Endothelial cell (in vitro differentiated cells): Measurements from ENCODE around the gene INPP4A. TPM values are rescaled to one million over a fixed set of nuclear protein-coding genes. Genes with fewer than 3 reads are reported as not detected.

Experiments used
- DNase-seq: peaks from one replicate; pipeline ENCODE4 v3.0.0; 2021; ENCODE audit warnings: low spot score
- H3K27ac Mint-ChIP-seq: one replicate; pipeline ENCODE4 v1.8.0; 2021; ENCODE audit warnings: mixed read lengths, inconsistent platforms; ENCODE audit not compliant: unreplicated experiment
- H3K27me3 Mint-ChIP-seq: one replicate; pipeline ENCODE4 v1.8.0; 2021; ENCODE audit warnings: mild to moderate bottlenecking, moderate library complexity, mixed read lengths, inconsistent platforms; ENCODE audit not compliant: unreplicated experiment
- H3K36me3 Mint-ChIP-seq: one replicate; pipeline ENCODE4 v1.8.0; 2021; ENCODE audit warnings: mild to moderate bottlenecking, low read depth, mixed read lengths, inconsistent platforms; ENCODE audit not compliant: unreplicated experiment
- H3K4me1 Mint-ChIP-seq: one replicate; pipeline ENCODE4 v1.8.0; 2021; ENCODE audit warnings: mild to moderate bottlenecking, mixed read lengths, inconsistent platforms; ENCODE audit not compliant: unreplicated experiment
- H3K4me3 Mint-ChIP-seq: one replicate; pipeline ENCODE4 v1.8.0; 2021; ENCODE audit warnings: mild to moderate bottlenecking, mixed read lengths, inconsistent platforms; ENCODE audit not compliant: unreplicated experiment
- H3K9me3 Mint-ChIP-seq: one replicate; pipeline ENCODE4 v1.8.0; 2021; ENCODE audit warnings: mixed read lengths, inconsistent platforms; ENCODE audit not compliant: unreplicated experiment
- CTCF ChIP-seq: fragments of 200-600 bp; sonication (generic); IDR thresholded peaks from one replicate; pipeline ENCODE4 v1.5.0; 2021; ENCODE audit warnings: antibody characterized with exemption; ENCODE audit not compliant: unreplicated experiment
- total RNA-seq: library from RNA; stranded (reverse); fragmentation: NEBNext Ultra II Directional; extraction: Animal tissue kit (Norgen Biotek cat#: 25700); gene quantifications from one replicate; pipeline ENCODE4 v1.2.1, GENCODE V29; 2021; ENCODE audit not compliant: unreplicated experiment

The INPP4A gene
- total RNA-seq, 1 donor from 2014 or later, result 26.8 TPM

- Mint-ChIP-seq H3K9me3 (no peaks in the 10 kb centered on the region), H3K27ac (no peak overlapping the region), H3K4me1 (peaks cover 21% of the 10 kb centered on the region), H3K27me3 (peaks cover 2% of the 10 kb centered on the region), H3K36me3 (peaks cover 9% of the 10 kb centered on the region), H3K4me3 (no peak overlapping the region)
- DNase-seq, result no peak
- no peak for TF ChIP-seq CTCF
Measured at GRCh38 chr2:98605076-98605475, 160.4 kb downstream of the INPP4A start.

- Mint-ChIP-seq H3K27me3 (peaks cover 2% of the 10 kb centered on the region), H3K36me3 (peaks cover 9% of the 10 kb centered on the region), H3K27ac (no peak overlapping the region), H3K4me1 (peaks cover 33% of the 10 kb centered on the region), H3K4me3 (no peak overlapping the region), H3K9me3 (no peaks in the 10 kb centered on the region)
- no peak for DNase-seq
- TF ChIP-seq CTCF, result no peak
Measured at GRCh38 chr2:98606431-98606830, 161.8 kb downstream of the INPP4A start.

GRCh38 chr2:98607104-98607503 is 162.4 kb downstream of the INPP4A start:
- no peak for DNase-seq
- Mint-ChIP-seq H3K9me3 (no peaks in the 10 kb centered on the region), H3K27me3 (peaks cover 2% of the 10 kb centered on the region), H3K27ac (peak overlapping the region; percentile 88), H3K4me1 (peaks cover 35% of the 10 kb centered on the region), H3K36me3 (peaks cover 9% of the 10 kb centered on the region), H3K4me3 (peak overlapping the region; percentile 94)
- TF ChIP-seq CTCF, result no peak

GRCh38 chr2:98607741-98608115 is 163.1 kb downstream of the INPP4A start:
- peaks cover 2% of the 10 kb centered on the region for H3K27me3 Mint-ChIP-seq
- H3K27ac Mint-ChIP-seq, result peak overlapping the region; percentile 88
- no peaks in the 10 kb centered on the region for H3K9me3 Mint-ChIP-seq
- peaks cover 35% of the 10 kb centered on the region for H3K4me1 Mint-ChIP-seq
- TF ChIP-seq CTCF, result no peak
- DNase-seq, result no peak
- H3K4me3 Mint-ChIP-seq, result peak overlapping the region; percentile 94
- peaks cover 9% of the 10 kb centered on the region for H3K36me3 Mint-ChIP-seq

- Mint-ChIP-seq H3K9me3 (no peaks in the 10 kb centered on the region), H3K4me3 (peak within 1 kb of the TSS; percentile 94), H3K27me3 (peaks cover 2% of the 10 kb centered on the region), H3K36me3 (peaks cover 11% of the 10 kb centered on the region), H3K4me1 (peaks cover 35% of the 10 kb centered on the region), H3K27ac (peak within 1 kb of the TSS; percentile 92)
- DNase-seq, result peak; percentile 90
- peak; percentile 12 for TF ChIP-seq CTCF
Measured at GRCh38 chr2:98608116-98608961, 163.7 kb downstream of the INPP4A start, which contains the start of the genes COA5 and UNC50. Gene COA5, minus strand, starts transcription at chr2:98608512. Its CDS starts 107 bp downstream, at chr2:98608405. Gene UNC50, plus strand, starts transcription at chr2:98608589. Its CDS starts 1,171 bp downstream, at chr2:98609760.
